ENCODE results near the gene NCOA7. TPM values are rescaled to one million over a fixed set of nuclear protein-coding genes. Genes with fewer than 3 reads are reported as not detected.

NCOA7 gene
- total RNA-seq, 1 donor from 2014 or later, result 21.1 TPM

- Histone ChIP-seq H3K4me3 (ENCODE audit: low read depth, low read length) (no peak overlapping the region), H3K27me3 (ENCODE audit: control insufficient read depth, insufficient read depth, low read length) (no peaks in the 10 kb centered on the region), H3K36me3 (ENCODE audit: control insufficient read depth, insufficient read depth, low read length) (no peaks in the 10 kb centered on the region)
- DNase-seq (ENCODE audit: low read depth), result no peak
- TF ChIP-seq CTCF (IDR thresholded peaks at IDR 0.05; ENCODE audit: insufficient read depth, low read length, poor library complexity, severe bottlenecking), result no peak
Observed at GRCh38 chr6:125872259-125872921, 81.6 kb downstream of the NCOA7 start.

- Histone ChIP-seq H3K36me3 (ENCODE audit: control insufficient read depth, insufficient read depth, low read length) (no peaks in the 10 kb centered on the region), H3K27me3 (ENCODE audit: control insufficient read depth, insufficient read depth, low read length) (no peaks in the 10 kb centered on the region), H3K4me3 (ENCODE audit: low read depth, low read length) (no peak overlapping the region)
- TF ChIP-seq CTCF (IDR thresholded peaks at IDR 0.05; ENCODE audit: insufficient read depth, low read length, poor library complexity, severe bottlenecking), result no peak
- DNase-seq (ENCODE audit: low read depth), result no peak
Observed at GRCh38 chr6:125882243-125882642, 91.5 kb downstream of the NCOA7 start.

GRCh38 chr6:125884634-125885371 is 94.0 kb downstream of the NCOA7 start:
- TF ChIP-seq CTCF (IDR thresholded peaks at IDR 0.05; ENCODE audit: insufficient read depth, low read length, poor library complexity, severe bottlenecking), result no peak
- DNase-seq (ENCODE audit: low read depth), result no peak
- Histone ChIP-seq H3K36me3 (ENCODE audit: control insufficient read depth, insufficient read depth, low read length) (no peaks in the 10 kb centered on the region), H3K4me3 (ENCODE audit: low read depth, low read length) (no peak overlapping the region), H3K27me3 (ENCODE audit: control insufficient read depth, insufficient read depth, low read length) (no peaks in the 10 kb centered on the region)

- DNase-seq (ENCODE audit: low read depth), result no peak
- no peak overlapping the region for H3K4me3 ChIP-seq (ENCODE audit: low read depth, low read length)
- H3K27me3 ChIP-seq (ENCODE audit: control insufficient read depth, insufficient read depth, low read length), result no peaks in the 10 kb centered on the region
- no peaks in the 10 kb centered on the region for H3K36me3 ChIP-seq (ENCODE audit: control insufficient read depth, insufficient read depth, low read length)
- no peak for TF ChIP-seq CTCF (IDR thresholded peaks at IDR 0.05; ENCODE audit: insufficient read depth, low read length, poor library complexity, severe bottlenecking)
Observed at GRCh38 chr6:125886021-125886420, 95.3 kb downstream of the NCOA7 start.

- DNase-seq (ENCODE audit: low read depth), result no peak
- TF ChIP-seq CTCF (IDR thresholded peaks at IDR 0.05; ENCODE audit: insufficient read depth, low read length, poor library complexity, severe bottlenecking), result no peak
- no peaks in the 10 kb centered on the region for H3K36me3 ChIP-seq (ENCODE audit: control insufficient read depth, insufficient read depth, low read length)
Observed at GRCh38 chr6:125886914-125887313, 96.2 kb downstream of the NCOA7 start.

More at GRCh38 chr6:125886914-125887313, 96.2 kb downstream of the NCOA7 start:
- Histone ChIP-seq H3K27me3 (ENCODE audit: control insufficient read depth, insufficient read depth, low read length) (no peaks in the 10 kb centered on the region), H3K4me3 (ENCODE audit: low read depth, low read length) (no peak overlapping the region)

All from kidney epithelial cell (primary cell).